Brain microvascular endothelial cell (primary cell): ENCODE measurements around the gene KCNK5.

Experiments
- DNase-seq: peaks from one replicate; pipeline ENCODE4 v3.0.0-alpha.2; 2020
- H3K27ac ChIP-seq: fragments of 250-450 bp; sonication (Bioruptor Pico); 2 replicates; pipeline ENCODE4 v1.5.1; 2020; ENCODE audit warnings: mild to moderate bottlenecking, moderate library complexity
- H3K27me3 ChIP-seq: fragments of 250-450 bp; sonication (Bioruptor Pico); replicated peaks from 2 replicates; pipeline ENCODE4 v1.5.1; 2020; ENCODE audit warnings: mild to moderate bottlenecking
- H3K36me3 ChIP-seq: fragments of 250-450 bp; sonication (Bioruptor Pico); replicated peaks from 2 replicates; pipeline ENCODE4 v1.5.1; 2020; ENCODE audit warnings: mild to moderate bottlenecking
- H3K4me3 ChIP-seq: 2 replicates; pipeline ENCODE4 v1.5.1; 2011; ENCODE audit warnings: low read depth, mild to moderate bottlenecking, control low read depth, low read length, moderate library complexity
- CTCF ChIP-seq: IDR thresholded peaks from 2 replicates; pipeline ENCODE4 v1.5.1; 2011; ENCODE audit warnings: low read depth, mild to moderate bottlenecking, moderate library complexity, low read length, control low read depth, inconsistent platforms; ENCODE audit errors: missing control alignments
- in situ Hi-C: cut with HindIII; loops from 2 replicates; pipeline ENCODE4 v1.10.0; 2017; ENCODE audit warnings: low sequenced_read_pairs, low pct_ligation_motif_present

Gene KCNK5

GRCh38 chr6:39228992-39229767 is at the start of gene KCNK5:
Gene KCNK5 (minus strand): TSS chr6:39229475. CDS start chr6:39229111, 364 bp downstream.
- H3K27ac ChIP-seq: no peak within 1 kb of the TSS
- peak; percentile 46 for TF ChIP-seq CTCF
- DNase-seq: peak; percentile 26
- H3K27me3 ChIP-seq: peaks cover 24% of the 10 kb centered on the region
- in situ Hi-C loops: no loop called here
- H3K4me3 ChIP-seq: peak within 1 kb of the TSS; percentile 45
- H3K36me3 ChIP-seq: no peaks in the 10 kb centered on the region

- DNase-seq: no peak
- Histone ChIP-seq H3K4me3 (no peak overlapping the region), H3K36me3 (no peaks in the 10 kb centered on the region), H3K27me3 (no peaks in the 10 kb centered on the region), H3K27ac (no peak overlapping the region)
- in situ Hi-C loops: no loop called here
- TF ChIP-seq CTCF: no peak
Measured at GRCh38 chr6:39276379-39276995, 47.2 kb upstream of the KCNK5 start.

- Histone ChIP-seq H3K27ac (no peak overlapping the region), H3K4me3 (no peak overlapping the region), H3K27me3 (no peaks in the 10 kb centered on the region), H3K36me3 (no peaks in the 10 kb centered on the region)
- no peak for TF ChIP-seq CTCF
- in situ Hi-C loops: no loop called here
- DNase-seq: no peak
Measured at GRCh38 chr6:39274903-39275302, 45.6 kb upstream of the KCNK5 start.

GRCh38 chr6:39274471-39274870 is 45.2 kb upstream of the KCNK5 start:
- Histone ChIP-seq H3K27me3 (no peaks in the 10 kb centered on the region), H3K27ac (no peak overlapping the region), H3K36me3 (no peaks in the 10 kb centered on the region), H3K4me3 (no peak overlapping the region)
- in situ Hi-C loops: no loop called here
- TF ChIP-seq CTCF: no peak
- no peak for DNase-seq

- in situ Hi-C loops: no loop called here
- no peak overlapping the region for H3K4me3 ChIP-seq
- H3K27ac ChIP-seq: no peak overlapping the region
- DNase-seq: no peak
- no peaks in the 10 kb centered on the region for H3K36me3 ChIP-seq
- H3K27me3 ChIP-seq: no peaks in the 10 kb centered on the region
- no peak for TF ChIP-seq CTCF
Measured at GRCh38 chr6:39273406-39273821, 44.1 kb upstream of the KCNK5 start.
